Measurements from ENCODE around the gene PKP4. TPM values are rescaled to one million over a fixed set of nuclear protein-coding genes. Genes with fewer than 3 reads are reported as not detected.

The PKP4 gene
- total and polyA plus RNA-seq, 2 donors from 2014 or later: 120 to 243 TPM

DNA sequence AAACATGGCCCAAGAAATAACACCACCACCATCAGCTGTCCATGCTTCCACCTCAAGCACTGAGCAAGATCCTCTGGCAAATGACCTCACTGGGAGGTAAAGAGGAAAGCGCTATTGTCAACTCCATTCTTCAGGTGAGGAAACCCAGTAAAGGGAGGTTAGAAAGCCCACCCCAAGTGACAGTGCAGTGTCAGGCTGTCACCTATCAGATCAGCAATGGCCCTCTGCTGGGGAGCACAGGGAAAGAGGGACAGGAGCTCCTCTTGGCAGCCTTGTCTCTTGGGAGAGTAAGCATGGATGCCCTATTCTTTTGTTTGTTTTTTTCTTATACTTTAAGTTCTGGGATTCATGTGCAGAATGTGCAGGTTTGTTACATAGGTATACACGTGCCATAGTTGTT is 234.1 kb downstream of the PKP4 start:
- no peaks in the 10 kb centered on the region for H3K4me1 ChIP-seq (ENCODE audit: control insufficient read depth in 2 of 3, insufficient read depth in 2 of 3, low read depth in 1 of 3, low read length in 3 of 3)
- no peaks in the 10 kb centered on the region for H3K27me3 ChIP-seq (ENCODE audit: control insufficient read depth, insufficient read depth, low read length)
- TF ChIP-seq, protein P1, sequence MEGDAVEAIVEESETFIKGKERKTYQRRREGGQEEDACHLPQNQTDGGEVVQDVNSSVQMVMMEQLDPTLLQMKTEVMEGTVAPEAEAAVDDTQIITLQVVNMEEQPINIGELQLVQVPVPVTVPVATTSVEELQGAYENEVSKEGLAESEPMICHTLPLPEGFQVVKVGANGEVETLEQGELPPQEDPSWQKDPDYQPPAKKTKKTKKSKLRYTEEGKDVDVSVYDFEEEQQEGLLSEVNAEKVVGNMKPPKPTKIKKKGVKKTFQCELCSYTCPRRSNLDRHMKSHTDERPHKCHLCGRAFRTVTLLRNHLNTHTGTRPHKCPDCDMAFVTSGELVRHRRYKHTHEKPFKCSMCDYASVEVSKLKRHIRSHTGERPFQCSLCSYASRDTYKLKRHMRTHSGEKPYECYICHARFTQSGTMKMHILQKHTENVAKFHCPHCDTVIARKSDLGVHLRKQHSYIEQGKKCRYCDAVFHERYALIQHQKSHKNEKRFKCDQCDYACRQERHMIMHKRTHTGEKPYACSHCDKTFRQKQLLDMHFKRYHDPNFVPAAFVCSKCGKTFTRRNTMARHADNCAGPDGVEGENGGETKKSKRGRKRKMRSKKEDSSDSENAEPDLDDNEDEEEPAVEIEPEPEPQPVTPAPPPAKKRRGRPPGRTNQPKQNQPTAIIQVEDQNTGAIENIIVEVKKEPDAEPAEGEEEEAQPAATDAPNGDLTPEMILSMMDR (IDR thresholded peaks at IDR 0.05; ENCODE audit: borderline replicate concordance, extremely low read depth, insufficient read depth): no peak
- no peaks in the 10 kb centered on the region for H3K9me3 ChIP-seq (ENCODE audit: control insufficient read depth in 2 of 3, insufficient read depth in 1 of 3, low read length in 3 of 3)
- H3K9ac ChIP-seq (ENCODE audit: low read length in 3 of 3): no peak overlapping the region
- H3K36me3 ChIP-seq (ENCODE audit: control insufficient read depth in 2 of 3, insufficient read depth in 3 of 3, low read length in 3 of 3): no peaks in the 10 kb centered on the region
- no peak overlapping the region for H3K4me3 ChIP-seq (ENCODE audit: low read length in 3 of 3)
- H3K27ac ChIP-seq (ENCODE audit: low read depth in 2 of 2, low read length in 2 of 2): no peak overlapping the region
- DNase-seq: no peak
- intact Hi-C loops (cut with DNase I): no loop called here
- no peak for FAIRE-seq

DNA sequence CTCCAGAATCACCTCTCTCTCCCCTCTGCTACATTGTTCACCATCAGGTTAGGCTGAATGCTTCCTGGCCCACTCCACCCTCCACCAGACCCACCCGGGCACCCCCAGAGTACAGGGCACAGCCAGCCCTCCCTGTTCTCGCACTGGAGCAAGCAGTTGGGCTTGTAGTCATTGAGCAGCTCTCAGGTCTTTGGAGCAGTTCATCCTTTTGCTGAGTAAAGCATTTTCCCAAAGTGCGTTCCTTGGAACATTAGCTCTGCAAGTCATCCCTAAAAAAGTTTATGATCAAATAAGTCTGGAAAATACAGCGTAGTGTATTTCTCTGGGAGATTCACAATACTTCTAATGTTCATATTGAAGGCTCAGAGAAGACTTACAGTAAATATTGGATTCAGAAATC is 234.9 kb downstream of the PKP4 start:
- no peak overlapping the region for H3K9ac ChIP-seq (ENCODE audit: low read length in 3 of 3)
- intact Hi-C loops (cut with DNase I): no loop called here
- no peak for DNase-seq
- no peak overlapping the region for H3K4me3 ChIP-seq (ENCODE audit: low read length in 3 of 3)
- no peak overlapping the region for H3K27ac ChIP-seq (ENCODE audit: low read depth in 2 of 2, low read length in 2 of 2)
- no peaks in the 10 kb centered on the region for H3K36me3 ChIP-seq (ENCODE audit: control insufficient read depth in 2 of 3, insufficient read depth in 3 of 3, low read length in 3 of 3)
- no peaks in the 10 kb centered on the region for H3K4me1 ChIP-seq (ENCODE audit: control insufficient read depth in 2 of 3, insufficient read depth in 2 of 3, low read depth in 1 of 3, low read length in 3 of 3)
- H3K9me3 ChIP-seq (ENCODE audit: control insufficient read depth in 2 of 3, insufficient read depth in 1 of 3, low read length in 3 of 3): peaks cover 0 to 3% (median 0%) of the 10 kb centered on the region in 3 donors
- TF ChIP-seq, protein P1 (IDR thresholded peaks at IDR 0.05; ENCODE audit: borderline replicate concordance, extremely low read depth, insufficient read depth): no peak
- FAIRE-seq: no peak
- H3K27me3 ChIP-seq (ENCODE audit: control insufficient read depth, insufficient read depth, low read length): no peaks in the 10 kb centered on the region

DNA sequence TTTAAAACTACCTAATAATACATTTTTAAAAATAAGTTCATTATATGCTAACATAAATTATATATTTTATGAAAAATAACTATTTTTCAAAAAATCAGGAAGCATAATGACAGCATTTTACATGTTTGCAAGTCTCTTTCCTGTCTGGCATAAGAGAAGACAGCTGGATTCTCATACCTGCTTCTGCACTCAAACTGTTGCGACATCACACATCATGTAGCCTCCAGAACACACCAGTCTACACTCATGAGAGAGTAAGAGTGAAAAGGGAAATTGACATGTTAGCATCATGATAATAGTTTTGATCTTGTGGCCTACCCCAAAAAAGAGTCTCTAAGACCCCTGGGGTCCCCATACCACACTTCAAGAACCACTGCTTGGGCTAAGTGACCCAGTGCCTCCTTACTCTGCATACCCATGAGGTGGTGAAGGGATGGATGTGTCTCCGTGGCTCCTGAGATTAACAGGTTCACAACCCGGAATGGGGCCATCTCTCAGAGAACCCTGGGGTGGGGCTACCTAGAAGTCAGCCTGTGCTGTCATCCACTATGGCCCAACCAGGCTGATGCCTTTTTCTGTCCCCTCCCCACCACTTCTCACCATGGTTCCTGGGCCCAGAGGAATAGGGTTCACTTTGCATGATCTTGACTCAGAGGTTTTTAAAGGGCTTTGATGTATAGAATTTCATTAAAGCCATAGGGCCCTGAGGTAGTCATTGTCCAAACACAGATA is 235.8 kb downstream of the PKP4 start:
- H3K36me3 ChIP-seq (ENCODE audit: control insufficient read depth in 2 of 3, insufficient read depth in 3 of 3, low read length in 3 of 3): no peaks in the 10 kb centered on the region
- DNase-seq: no peak
- no peak overlapping the region for H3K27ac ChIP-seq (ENCODE audit: low read depth in 2 of 2, low read length in 2 of 2)
- no peak overlapping the region for H3K9ac ChIP-seq (ENCODE audit: low read length in 3 of 3)
- H3K4me3 ChIP-seq (ENCODE audit: low read length in 3 of 3): no peak overlapping the region
- no peaks in the 10 kb centered on the region for H3K4me1 ChIP-seq (ENCODE audit: control insufficient read depth in 2 of 3, insufficient read depth in 2 of 3, low read depth in 1 of 3, low read length in 3 of 3)
- TF ChIP-seq, protein P1 (IDR thresholded peaks at IDR 0.05; ENCODE audit: borderline replicate concordance, extremely low read depth, insufficient read depth): no peak
- H3K9me3 ChIP-seq (ENCODE audit: control insufficient read depth in 2 of 3, insufficient read depth in 1 of 3, low read length in 3 of 3): peaks cover 0 to 5% (median 0%) of the 10 kb centered on the region in 3 donors
- intact Hi-C loops (cut with DNase I): no loop called here
- H3K27me3 ChIP-seq (ENCODE audit: control insufficient read depth, insufficient read depth, low read length): no peaks in the 10 kb centered on the region
- FAIRE-seq: no peak
